ENCODE measurements around the gene KIF18A. TPM values are rescaled to one million over a fixed set of nuclear protein-coding genes. Genes with fewer than 3 reads are reported as not detected.
"Not testable (repeated sequence)": the region's sequence is repeated elsewhere in the genome, so short reads cannot be mapped to it uniquely, and the experiment has no call there.

The KIF18A gene
- polyA plus RNA-seq, 12 donors, result 2.5 to 8.1 (median 4.8) TPM; not detected in 1

DNA sequence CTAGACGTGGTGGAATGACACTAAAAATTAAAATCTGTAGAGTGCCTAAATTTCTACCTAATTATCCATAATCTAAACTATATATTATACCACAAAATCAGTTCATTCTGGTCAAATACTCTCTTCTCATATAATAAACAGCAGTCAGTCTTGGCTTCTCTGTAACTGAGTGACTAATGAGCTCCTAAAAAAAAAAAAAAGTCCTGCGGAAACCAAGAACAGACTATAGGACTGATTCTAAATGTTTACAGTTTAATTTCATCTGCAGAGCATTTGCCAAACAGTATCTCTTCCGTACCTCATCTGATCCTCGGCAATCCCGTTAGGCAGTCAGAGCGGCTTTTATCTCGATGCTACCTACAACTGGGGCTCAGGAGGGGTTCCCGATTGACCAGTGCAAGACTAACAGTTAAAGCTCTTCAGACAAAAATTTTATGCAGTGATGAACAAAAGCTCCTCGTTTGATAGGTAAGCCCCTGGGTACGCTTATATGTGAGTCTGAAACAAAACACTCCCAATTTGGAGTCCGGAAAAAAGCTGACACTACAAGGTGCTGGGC, 686 bp downstream of the KIF18A start:
- peak; percentile 2 for DNase-seq

DNA sequence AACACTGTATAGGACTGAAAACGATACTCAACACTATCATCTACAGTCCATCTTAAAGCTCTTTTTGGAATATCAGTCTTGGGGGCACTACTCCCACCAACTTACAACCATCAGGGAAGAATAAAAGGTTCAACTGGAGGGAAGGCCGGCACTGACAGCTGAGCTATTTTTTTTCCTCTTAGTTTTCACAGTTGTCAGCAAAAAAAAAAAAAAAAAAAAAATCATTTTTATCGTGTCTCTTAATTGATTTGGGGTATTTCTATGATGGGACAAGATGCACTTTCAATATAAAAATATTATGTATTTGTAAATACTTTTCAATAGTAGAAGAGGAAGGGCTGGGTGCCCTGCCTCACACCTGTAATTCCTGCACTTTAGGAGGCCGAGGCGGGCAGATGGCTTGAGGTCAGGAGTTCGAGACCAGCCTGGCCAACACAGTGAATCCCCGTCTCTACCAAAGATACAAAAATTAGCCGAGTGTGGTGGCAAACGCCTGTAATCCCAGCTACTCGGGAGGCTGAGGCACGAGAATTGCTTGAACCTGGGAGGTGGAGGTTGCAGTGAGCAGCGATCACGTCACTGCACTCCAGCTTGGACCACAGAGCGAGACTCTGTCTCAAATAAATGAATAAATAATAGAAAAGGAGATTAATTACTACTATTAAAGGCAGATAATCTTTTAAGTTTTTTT, 1.5 kb downstream of the KIF18A start:
- no peak for DNase-seq

DNA sequence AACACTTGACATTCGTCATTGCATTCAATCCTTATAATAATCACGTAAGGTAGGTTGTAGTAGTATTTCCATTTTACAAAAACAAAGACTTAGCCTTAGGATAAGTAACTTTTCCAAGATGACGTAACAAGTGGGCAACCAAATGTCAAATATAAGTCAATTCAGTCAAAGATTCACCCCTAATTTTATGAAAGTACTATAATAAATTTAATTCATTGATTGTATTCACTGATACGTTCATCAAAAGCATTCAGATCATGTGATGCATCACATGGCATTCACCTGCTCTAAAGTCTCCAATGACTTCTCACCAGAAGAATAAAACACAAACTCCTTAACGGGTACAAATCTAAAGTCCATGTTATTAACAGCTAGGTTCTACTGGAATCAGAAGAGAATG, 2.1 kb downstream of the KIF18A start:
- no peak for DNase-seq

DNA sequence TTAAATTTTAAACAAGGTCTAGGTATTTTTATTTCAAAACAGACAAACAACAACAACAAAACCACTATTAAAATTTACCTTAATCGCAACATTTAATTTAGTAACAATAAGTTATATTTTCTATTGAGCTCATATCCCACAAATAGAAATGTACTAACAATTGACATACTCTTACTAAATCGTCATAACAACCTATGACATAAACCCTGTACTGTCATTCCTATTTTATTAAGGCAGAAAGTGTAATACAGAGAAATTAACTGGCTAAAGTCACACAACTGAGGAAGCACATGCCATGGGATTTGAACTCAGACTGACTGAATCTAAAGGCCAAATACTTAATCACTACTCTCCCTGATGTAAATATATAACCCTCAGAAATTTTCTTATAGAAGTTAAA, 3.0 kb downstream of the KIF18A start:
- no peak for DNase-seq

DNA sequence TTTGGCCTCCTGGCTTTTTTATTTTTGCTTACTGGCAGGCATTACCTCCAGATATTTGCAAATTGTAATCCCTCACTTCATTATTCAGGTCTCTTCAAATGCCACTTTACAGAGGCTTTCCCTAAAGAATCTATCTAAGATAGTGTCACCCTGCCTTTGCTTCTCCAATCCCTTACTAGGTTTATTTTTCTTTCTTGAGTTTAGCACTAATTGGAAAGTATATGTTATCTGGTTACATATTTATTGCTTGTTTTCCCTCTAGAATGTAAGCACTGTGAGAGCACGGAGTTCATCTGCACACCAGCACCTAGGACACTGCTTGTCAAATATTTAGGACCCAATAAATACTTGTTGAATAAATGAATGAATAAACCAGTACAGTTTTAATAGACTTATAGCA, 3.5 kb downstream of the KIF18A start:
- DNase-seq, result no peak

DNA sequence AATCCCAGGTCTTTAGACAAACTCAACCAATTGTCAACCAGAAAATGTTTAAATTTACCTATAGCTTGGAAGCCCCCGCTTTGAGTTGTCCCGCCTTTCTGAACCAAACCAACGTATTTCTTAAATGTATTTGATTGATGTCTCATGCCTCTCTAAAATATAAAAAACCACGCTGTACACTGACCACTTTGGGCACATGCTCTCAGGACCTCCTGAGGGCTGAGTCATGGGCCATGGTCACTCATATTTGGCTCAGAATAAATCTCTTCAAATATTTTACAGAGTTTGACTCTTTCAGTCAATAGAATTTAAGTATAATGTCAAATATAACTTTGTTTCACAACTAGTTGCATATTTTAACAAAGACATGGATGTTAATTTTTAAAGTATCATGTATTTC, 5.7 kb downstream of the KIF18A start:
- not testable (repeated sequence) for DNase-seq

DNA sequence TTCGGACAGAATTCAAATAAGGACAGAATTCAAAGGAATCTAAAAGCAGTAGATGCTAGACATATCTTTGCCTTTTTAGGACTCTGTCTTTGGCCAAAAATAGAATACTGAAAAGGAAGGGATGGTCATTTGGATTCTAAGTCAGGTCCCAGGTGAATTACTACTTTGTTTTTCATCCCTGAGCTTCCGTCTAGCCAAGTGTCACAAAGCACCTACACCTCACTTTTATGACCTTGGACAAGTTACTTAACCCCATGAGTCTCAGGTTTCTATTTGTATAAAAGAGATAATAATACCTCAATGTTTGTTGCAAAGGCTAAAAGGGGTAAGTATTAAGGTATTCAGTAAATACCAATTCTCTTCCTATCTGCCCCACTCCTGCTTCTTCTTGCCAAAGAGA, 7.3 kb downstream of the KIF18A start:
- DNase-seq, result no peak

DNA sequence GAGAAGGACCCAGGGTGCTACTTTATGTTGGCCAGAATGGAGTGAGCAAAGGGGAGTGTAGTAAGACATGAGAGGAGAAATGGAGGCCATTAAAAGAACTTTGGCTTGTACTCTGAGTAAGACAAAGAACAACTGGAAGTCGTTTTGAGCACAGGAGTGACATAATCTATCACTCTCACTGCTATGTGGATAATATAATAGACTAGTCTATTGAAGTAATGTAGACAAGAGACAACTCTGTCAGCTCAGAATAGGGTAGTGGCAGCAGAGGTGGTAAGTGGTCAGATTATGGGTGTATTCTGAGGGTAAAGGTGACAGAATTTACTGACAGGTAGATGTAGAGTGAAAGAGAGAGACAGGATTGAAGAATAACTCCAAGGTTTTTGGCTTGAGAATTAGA, 8.2 kb downstream of the KIF18A start:
- DNase-seq, result no peak

DNA sequence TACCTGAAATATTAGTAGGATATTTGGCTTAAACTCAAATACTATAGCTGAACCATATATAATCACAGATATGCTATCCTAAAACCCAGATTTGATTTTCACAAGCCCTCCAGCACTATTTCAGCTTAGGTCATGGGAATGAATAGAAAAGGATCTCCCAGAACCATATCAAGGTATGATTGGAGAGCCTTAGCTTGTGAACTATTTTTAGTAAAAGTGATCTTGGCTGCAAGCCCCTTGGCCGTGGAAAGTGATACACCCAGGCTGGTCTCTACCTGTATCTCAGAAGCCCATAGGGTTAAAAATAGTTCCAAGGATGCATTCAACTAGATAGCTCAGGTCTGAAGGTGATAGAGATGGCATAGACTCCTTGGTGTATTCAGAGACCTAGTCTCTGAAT, 9.7 kb downstream of the KIF18A start:
- no peak for DNase-seq

DNA sequence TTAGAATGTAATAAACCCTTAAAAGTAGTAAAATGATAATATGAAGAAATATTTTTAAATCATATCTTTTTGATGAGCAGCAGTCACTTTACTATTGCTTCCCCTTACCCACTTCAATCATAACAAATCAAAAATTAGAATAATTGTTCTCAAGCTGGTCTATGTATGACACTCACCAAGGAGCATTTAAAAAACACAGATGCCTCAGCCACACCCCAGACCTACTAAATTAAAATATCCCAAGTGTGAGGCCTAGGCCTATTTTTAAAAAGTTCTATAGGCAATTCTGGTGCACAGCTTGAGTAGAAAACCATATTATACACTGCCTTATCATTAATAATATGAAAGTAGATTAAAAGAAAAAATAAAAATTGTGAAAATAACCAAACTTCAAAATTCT, 15.2 kb downstream of the KIF18A start:
- no peak for DNase-seq

DNA sequence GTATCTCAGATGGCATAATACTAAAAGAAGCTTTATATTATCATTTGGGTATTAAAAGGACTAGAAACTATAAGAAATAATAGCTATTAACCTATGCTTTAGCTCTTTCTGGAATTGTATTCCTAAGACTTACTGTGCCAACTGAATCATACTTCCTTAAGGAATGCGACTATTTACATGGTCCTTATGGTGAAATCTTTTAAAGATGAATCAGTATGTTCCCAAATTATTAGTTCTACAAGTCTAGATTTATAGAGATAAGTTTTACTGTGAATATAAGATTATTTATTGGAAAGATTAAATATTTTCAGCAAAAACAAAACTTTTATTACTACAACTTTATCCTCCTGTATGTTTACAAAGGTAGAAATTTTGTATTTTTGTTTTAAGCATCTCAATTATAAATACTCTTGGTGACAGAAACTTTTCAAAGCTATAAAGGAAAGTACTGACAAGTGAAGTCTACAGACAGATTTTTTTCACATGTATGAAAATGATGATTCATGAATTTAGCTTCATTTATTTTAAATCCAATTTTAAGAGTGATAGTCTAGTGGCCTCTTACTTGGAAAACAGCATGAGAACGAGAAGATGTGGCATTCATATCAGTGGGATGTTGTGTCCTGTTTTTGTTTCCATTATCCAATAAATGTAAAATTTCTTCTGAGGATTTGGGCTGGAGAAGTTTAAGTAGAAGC, 17.8 kb downstream of the KIF18A start:
- no peak for DNase-seq

DNA sequence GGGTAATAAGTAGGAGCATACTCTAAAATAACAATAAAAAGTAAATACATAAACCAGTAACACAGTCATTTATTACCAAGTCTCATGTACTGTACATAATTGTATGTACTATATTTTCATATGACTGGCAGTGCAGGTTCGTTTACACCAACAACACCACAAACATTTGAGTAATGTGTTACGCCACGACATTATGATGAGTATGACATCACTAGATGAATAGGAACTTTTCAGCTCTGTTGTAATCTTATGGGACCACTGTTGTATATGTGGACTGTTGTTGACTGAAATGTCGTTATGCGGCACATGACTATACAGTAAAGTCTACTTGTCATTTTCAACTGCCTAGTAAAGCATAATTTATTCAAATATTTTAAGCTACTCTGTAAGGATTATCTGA, 18.6 kb downstream of the KIF18A start:
- no peak for DNase-seq

DNA sequence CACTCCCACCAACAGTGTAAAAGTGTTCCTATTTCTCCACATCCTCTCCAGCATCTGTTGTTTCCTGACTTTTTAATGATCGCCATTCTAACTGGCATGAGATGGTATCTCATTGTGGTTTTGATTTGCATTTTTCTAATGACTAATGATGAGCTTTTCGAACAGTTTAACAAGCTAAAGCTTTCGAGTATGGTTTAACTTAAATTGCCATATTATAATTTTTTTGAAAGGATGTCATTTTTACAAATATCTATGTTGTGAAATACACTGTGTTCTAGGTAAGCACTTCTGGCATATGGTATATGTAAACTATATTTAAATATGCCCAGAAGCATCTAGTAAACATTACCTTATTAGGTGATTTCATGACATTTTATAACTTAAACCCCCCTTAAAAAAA, 20.3 kb downstream of the KIF18A start:
- not testable (repeated sequence) for DNase-seq

DNA sequence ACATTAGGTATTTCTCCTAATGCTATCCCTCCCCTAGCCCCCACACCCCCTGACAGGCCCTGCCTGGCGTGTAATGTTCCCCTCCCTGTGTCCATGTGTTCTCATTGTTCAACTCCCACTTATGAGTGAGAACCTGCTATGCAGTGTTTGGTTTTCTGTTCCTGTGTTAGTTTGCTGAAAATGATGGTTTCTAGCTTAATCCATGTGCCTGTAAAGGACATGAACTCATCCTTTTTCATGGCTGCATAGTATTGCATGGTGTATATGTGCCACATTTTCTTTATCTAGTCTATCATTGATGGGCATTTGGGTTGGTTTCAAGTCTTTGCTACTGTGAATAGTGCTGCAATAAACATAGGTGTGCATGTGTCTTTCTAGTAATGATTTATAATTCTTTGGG, 20.8 kb downstream of the KIF18A start:
- DNase-seq, result not testable (repeated sequence)

DNA sequence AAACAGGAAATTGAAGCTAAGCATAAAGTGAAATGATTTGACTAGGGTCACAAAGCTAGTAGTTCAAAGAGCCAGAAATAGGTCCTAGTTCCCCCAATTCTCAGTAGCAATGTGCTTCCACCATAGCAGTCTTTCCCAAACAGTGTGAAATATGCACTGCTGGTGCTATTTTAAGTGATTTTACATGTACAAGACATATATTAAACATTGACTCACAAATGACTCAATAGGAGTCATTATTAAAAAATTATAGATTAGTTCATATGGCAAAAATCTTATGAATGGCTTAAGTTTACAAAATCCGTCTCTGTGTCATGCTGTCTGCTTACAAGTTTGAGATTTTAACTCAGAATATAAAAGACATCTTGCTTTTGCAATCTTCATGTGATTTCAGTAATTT, 21.4 kb downstream of the KIF18A start:
- DNase-seq, result no peak

DNA sequence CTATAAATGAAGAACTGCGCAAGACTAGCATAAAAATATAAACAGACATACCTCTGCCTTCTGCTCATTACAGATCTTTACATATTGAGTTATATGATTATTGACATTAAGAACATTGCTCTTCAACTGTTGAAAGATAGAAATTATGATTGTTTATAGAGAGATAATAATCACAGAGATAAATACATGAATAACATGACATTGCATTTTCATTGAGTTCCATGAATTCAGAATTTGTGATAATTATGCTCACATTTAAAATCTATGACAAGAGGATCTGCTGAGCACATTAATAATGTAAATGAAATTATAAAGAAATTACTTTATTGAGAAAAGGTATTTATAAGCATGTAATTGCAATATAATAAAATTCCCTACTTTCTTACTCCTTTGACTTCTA, 24.8 kb downstream of the KIF18A start:
- DNase-seq, result no peak

DNA sequence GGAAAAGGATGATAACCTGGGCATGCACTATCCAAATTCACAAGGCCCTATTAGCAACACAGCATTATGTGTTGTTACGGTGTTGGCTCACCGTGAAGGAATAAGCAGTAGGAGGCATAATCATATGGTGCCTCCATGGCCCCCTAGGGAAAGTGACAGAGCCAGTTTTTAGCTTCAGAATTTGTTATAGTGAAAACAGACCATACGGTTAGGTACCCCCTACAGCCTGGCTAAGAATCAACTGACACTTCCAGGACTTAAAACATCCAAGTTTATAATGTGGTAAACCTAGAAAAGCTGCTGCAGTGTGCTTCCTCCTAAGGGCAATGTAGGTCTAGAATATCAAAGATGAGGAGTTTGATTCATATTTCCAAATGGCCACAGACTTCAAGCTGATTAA, 30.4 kb downstream of the KIF18A start:
- no peak for DNase-seq

DNA sequence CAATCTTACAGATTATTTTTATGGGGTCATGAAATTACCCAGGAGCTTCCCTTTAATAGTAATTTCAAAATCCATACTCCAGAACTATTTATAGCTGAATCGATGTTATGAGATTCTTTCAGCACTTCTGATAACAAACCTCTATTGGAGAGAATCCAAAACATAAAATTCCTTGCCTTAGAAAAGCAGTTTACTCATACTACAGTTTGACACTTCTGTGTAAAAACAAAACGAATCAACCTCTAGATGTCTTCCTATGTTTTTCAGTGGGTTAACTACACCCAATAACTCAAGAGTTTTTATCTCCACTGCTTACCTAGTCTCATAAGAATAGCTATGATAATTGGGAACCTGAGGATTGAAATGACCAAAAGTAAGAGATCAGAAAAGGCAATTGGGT, 35.6 kb downstream of the KIF18A start:
- no peak for DNase-seq

DNA sequence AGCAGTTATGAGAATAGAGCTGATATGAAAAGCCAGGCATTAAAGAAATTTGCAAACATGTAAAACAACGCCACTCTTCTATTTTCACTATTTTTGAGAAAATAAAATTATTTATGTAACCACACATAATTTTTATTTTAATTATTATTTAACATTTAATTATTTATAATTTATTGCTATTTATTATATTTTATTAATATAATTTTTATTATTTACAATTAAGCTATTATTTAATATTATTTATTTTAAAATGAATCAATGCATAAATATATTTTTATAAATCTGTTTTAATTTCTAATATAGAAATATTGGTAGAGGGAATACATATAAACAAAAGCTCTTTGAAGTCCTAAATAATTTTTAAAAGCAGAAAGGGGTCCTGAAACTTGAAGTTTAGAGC, 36.7 kb downstream of the KIF18A start:
- DNase-seq, result no peak

DNA sequence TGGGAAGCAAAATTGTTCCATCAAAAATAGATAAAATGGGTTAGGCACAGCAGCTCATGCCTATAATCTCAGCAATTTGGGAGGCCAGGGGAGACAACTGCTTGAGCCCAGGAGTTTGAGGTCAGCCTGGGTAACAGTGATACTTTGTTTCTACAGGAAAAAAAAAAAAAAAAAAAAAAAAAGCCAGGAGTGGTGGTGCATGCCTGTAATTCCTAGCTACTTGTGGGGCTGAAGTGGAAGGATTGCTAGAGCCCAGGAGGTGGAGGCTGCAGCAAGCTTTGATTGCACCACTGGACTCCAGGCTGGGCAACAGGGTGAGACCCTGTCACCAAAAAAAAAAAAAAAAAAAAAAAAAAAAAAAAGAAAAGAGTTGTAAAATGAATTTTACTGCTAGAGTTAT, 49.6 kb downstream of the KIF18A start:
- DNase-seq, result no peak

DNA sequence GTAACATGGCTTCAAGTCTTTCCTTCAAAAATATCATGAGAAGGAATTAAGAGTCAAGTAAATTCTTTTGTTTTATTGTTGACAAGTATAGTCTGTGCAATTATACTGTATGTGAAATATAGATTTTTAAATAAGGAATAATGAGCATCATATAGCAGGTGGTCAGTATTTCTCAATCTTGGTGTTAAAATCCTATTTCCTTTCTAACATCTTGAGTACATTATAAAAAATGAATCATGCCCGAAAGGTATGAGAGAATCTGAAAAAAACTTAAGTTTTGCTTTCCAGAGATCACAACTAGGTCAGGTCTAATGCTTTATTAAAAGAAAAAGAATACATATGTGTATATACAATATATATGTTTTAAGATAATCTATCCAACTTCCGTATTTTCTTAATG, 53.1 kb downstream of the KIF18A start:
- DNase-seq, result no peak

DNA sequence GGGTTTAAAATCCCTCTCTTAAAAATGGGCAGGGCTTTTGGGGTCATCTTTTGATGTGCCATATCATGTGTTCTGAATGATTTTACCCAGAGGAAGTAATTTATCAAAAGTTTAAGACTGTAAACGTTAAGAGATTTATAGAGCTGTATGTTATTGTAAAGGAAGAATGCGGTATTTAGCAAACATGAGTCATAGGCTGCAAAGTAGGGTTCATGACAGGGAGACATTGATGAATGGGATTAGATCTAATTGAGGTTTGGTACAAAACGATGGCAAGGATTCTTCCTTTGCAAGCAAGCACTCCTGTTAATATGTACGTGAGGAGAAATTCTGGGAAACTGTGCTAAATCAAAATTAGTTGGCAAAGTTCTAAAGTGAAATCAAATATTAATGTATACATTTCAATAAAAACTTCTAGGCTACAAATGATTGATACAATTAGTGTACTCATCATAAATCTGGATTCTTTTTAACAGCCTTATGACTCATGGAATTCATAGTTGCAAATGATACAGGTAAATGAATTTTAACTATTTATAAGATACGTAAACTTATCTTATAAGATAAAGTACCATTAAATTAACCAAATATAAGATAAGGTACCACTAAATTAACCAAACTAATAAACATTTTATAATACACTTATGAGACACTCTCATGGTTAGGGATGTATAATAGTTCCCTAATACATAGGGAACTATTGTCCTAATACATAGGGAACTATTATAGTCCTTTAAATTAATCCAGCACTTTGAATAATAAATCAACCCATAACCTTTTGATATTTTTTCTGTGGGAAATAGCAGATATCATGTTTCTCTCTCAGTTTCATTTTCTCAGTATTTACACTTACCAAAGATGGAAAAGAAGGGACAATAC, 58.4 kb downstream of the KIF18A start:
- DNase-seq, result no peak

DNA sequence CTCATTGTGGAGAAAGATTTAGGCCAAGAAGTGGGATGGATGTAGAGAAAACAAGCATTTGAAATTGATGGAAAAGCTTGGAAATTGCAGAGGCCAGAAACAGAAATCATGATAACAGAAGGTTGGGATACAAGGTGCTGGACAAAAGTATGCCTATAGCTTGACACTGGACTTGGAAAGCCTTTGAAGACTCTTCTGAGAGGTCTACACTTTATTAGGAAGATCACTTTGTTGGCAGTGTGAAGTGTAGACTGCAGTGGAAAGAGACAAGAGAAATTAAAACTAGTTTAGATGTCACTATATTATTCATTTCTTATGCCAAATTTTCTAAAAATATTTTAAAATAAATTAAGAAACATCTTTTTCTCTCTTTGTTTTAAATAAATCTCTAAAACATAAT, 59.1 kb downstream of the KIF18A start:
- no peak for DNase-seq

Data from muscle of arm (tissue), 12 donors.